Measurements from ENCODE around the gene PIP. TPM values are rescaled to one million over a fixed set of nuclear protein-coding genes. Genes with fewer than 3 reads are reported as not detected.

The PIP gene
- total RNA-seq, 1 donor = not detected

DNA sequence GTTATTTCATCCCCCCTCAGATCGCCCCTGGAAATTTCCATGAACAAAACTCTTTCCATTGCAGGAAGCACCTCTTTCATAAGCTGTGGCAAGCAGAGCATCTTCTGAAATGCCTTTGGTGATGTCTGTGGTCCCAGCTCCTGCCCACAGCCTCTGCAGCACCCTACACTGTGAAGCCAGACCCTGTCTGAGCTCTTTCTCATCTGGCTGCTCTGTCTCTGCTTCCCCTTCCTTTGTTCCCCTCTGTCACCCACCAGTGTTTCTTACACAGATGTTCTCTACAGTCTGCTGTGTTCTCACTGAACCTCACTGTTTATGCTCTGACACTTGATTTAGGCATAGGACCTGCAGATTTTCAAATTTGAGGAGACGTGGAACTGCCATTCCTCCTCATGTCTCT lies 49.5 kb downstream of the PIP start:
- no peak for DNase-seq (ENCODE audit: low read depth)
- H3K4me3 ChIP-seq (ENCODE audit: low read depth, low read length) = no peak overlapping the region
- TF ChIP-seq CTCF (IDR thresholded peaks at IDR 0.05; ENCODE audit: insufficient read depth, low read length) = no peak

DNA sequence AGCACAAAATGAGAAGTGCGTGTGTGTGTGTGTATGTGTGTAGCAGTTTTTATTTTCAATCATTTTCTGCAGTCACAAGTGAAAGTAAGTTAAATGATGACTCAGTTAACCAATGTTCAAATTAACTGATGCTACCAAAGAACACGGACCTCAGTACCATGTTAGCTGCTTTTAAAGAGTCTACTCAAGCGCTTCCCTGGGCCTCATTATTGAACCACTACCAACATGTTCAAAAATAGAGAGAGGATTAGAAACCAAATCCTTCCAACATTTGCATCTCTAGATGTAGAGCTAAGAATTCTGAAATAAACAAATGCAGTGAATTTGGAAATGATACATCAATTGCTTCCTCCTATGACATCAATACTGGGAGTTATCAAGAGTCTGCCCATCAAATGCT lies 51.1 kb downstream of the PIP start, which contains the start of gene TAS2R39:
TAS2R39 (plus strand) TSS at position 396 of the 400 bp plus-strand sequence; CDS start at position 396, 0 bp downstream.
- TF ChIP-seq CTCF (IDR thresholded peaks at IDR 0.05; ENCODE audit: insufficient read depth, low read length) = no peak
- H3K4me3 ChIP-seq (ENCODE audit: low read depth, low read length) = no peak within 1 kb of the TSS
- no peak for DNase-seq (ENCODE audit: low read depth)

DNA sequence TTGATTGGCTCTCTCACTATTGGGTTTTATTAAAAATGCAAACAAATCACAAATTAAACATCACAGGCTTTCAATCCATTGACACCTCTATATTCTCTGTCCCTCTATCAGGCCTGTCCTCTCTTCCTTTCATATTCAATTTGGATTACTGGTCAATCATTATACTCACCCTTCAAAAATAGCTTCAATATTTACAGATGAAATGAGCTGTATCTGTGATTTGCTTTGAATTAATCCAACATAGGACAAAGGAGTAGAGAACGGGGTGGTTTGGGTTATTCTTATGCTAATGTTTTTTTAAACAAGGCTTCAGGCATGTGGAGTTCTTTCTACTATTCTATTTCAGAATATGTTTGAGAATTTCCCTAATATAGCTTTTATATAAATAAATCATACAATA lies 53.7 kb downstream of the PIP start:
- no peak for DNase-seq (ENCODE audit: low read depth)
- TF ChIP-seq CTCF (IDR thresholded peaks at IDR 0.05; ENCODE audit: insufficient read depth, low read length) = no peak
- no peak overlapping the region for H3K4me3 ChIP-seq (ENCODE audit: low read depth, low read length)

DNA sequence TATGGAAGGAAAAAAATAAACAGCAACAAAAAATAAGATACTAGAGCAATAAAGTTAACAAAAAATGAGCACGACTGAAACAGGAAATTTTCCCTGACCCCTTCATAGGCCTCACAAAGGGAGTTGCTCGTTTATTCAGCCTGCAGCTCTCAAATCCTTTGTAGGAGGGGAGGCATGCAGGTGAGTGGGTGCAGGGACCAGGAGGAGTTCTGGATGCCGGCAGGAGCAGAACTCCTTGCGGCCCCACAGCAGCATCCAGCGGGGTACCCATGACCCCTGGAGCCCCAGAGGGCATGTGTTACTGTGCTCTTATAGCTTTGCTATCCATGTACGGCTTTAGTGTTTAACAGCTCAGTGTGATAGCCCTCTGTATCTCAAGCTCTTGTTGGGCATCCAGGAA lies 57.1 kb downstream of the PIP start:
- no peak overlapping the region for H3K4me3 ChIP-seq (ENCODE audit: low read depth, low read length)
- TF ChIP-seq CTCF (IDR thresholded peaks at IDR 0.05; ENCODE audit: insufficient read depth, low read length) = no peak
- DNase-seq (ENCODE audit: low read depth) = no peak

Other genes with a start within 250 kb of the PIP start
- 0.08 TPM in 1 of 2 replicates, not detected in the other for gene TRPV6, start 246.3 kb upstream of the PIP start, total RNA-seq (ENCODE audit: low replicate concordance)
- not detected in 2 replicates for gene TRPV5, start 198.3 kb upstream of the PIP start, total RNA-seq (ENCODE audit: low replicate concordance)
- not detected in 2 replicates for gene LLCFC1, start 192.6 kb upstream of the PIP start, total RNA-seq (ENCODE audit: low replicate concordance)
- not detected in 2 replicates for gene KEL, start 169.7 kb upstream of the PIP start, total RNA-seq (ENCODE audit: low replicate concordance)
- gene OR9A2, start 104.9 kb upstream of the PIP start, total RNA-seq (ENCODE audit: low replicate concordance) = not detected in 2 replicates
- not detected in 2 replicates for gene OR6V1, start 79.7 kb upstream of the PIP start, total RNA-seq (ENCODE audit: low replicate concordance)
- not detected in 2 replicates for gene TAS2R39, start 51.3 kb downstream of the PIP start, total RNA-seq (ENCODE audit: low replicate concordance)
- not detected in 2 replicates for gene TAS2R40, start 90.0 kb downstream of the PIP start, total RNA-seq (ENCODE audit: low replicate concordance)
- 53.3 and 91.9 TPM in 2 replicates for gene GSTK1, start 131.4 kb downstream of the PIP start, total RNA-seq (ENCODE audit: low replicate concordance)
- not detected in 2 replicates for gene TMEM139, start 152.9 kb downstream of the PIP start, total RNA-seq (ENCODE audit: low replicate concordance)
- gene CASP2, start 156.3 kb downstream of the PIP start, total RNA-seq (ENCODE audit: low replicate concordance) = 18.4 and 19.8 TPM in 2 replicates
- gene CLCN1, start 184.0 kb downstream of the PIP start, total RNA-seq (ENCODE audit: low replicate concordance) = 0.16 TPM in 1 of 2 replicates, not detected in the other
- gene FAM131B, start 230.6 kb downstream of the PIP start, total RNA-seq (ENCODE audit: low replicate concordance) = 3.2 and 4.0 TPM in 2 replicates
- gene ZYX, start 249.3 kb downstream of the PIP start, total RNA-seq (ENCODE audit: low replicate concordance) = 41.6 and 48.4 TPM in 2 replicates

All from fibroblast of the aortic adventitia (primary cell).